Renal pelvis (tissue), 12 donors: ENCODE data around the gene CCDC159. TPM values are rescaled to one million over a fixed set of nuclear protein-coding genes. Genes with fewer than 3 reads are reported as not detected.
"Not testable (repeated sequence)": the region's sequence is repeated elsewhere in the genome, so short reads cannot be mapped to it uniquely, and the experiment has no call there.

Source experiments
- DNase-seq: peaks from one replicate; pipeline ENCODE4 v3.0.0-alpha.2; 2013
- long read RNA-seq, 16 experiments: transcript quantifications; one replicate each; lab custom pipeline, GENCODE V29; 2026
- polyA plus RNA-seq, 3 donors: library from polyadenylated mRNA; unstranded; fragments of 120-200 nt; gene quantifications; one replicate each; pipeline ENCODE4 v1.2.1, GENCODE V29; 2013; ENCODE audit not compliant: insufficient read length in 3 of 3

CCDC159 gene
- 10 to 100 TPM; 25.6 to 38.3 (median 33.2) TPM for polyA plus RNA-seq
- long read RNA-seq, donor 1, partial matches to known transcripts, result 0 of 3 reads
- long read RNA-seq, donor 1, other reads (novel, unspliced or antisense), result 0 of 3 reads
- long read RNA-seq, donor 2, partial matches to known transcripts, result 0 of 3 reads
- long read RNA-seq, donor 2, other reads (novel, unspliced or antisense), result 0 of 3 reads
- long read RNA-seq, donor 3, partial matches to known transcripts, result 0 of 2 reads
- long read RNA-seq, donor 3, other reads (novel, unspliced or antisense), result 0 of 2 reads
- long read RNA-seq, donor 4, partial matches to known transcripts, result 0 of 2 reads
- long read RNA-seq, donor 4, other reads (novel, unspliced or antisense), result 0 of 2 reads
- long read RNA-seq, donor 5, partial matches to known transcripts, result 0 of 1 reads
- long read RNA-seq, donor 5, other reads (novel, unspliced or antisense), result 0 of 1 reads
- long read RNA-seq, donor 6, partial matches to known transcripts, result 0 of 3 reads
- long read RNA-seq, donor 6, other reads (novel, unspliced or antisense), result 0 of 3 reads
- long read RNA-seq, donor 7, partial matches to known transcripts, result 0 of 3 reads
- long read RNA-seq, donor 7, other reads (novel, unspliced or antisense), result 0 of 3 reads
- long read RNA-seq, donor 8, partial matches to known transcripts, result 0 of 1 reads
- long read RNA-seq, donor 8, other reads (novel, unspliced or antisense), result 0 of 1 reads
- long read RNA-seq, donor 9, partial matches to known transcripts, result 64 of 333 reads
- long read RNA-seq, donor 9, other reads (novel, unspliced or antisense), result 267 of 333 reads
- long read RNA-seq, donor 10, partial matches to known transcripts, result 0 of 3 reads
- long read RNA-seq, donor 10, other reads (novel, unspliced or antisense), result 0 of 3 reads
- long read RNA-seq, donor 11, result 0 reads
- long read RNA-seq, donor 12, partial matches to known transcripts, result 0 of 5 reads
- long read RNA-seq, donor 12, other reads (novel, unspliced or antisense), result 0 of 5 reads
- long read RNA-seq, donor 13, result 0 reads
- long read RNA-seq, donor 14, result 0 reads
- long read RNA-seq, donor 15, result 0 reads
- long read RNA-seq, donor 16, partial matches to known transcripts, result 0 of 2 reads
- long read RNA-seq, donor 16, other reads (novel, unspliced or antisense), result 0 of 2 reads

- peak; percentile 99 for DNase-seq
These were observed at the start of gene CCDC159, which contains the start of gene TMEM205 for GRCh38 chr19:11346104-11346940. CCDC159 (plus strand) TSS chr19:11346519; CDS start chr19:11346607, 88 bp downstream. TMEM205 (minus strand) TSS chr19:11346268; CDS start chr19:11345619, 649 bp downstream.

GRCh38 chr19:11299946-11300810 is 46.1 kb upstream of the CCDC159 start:
- DNase-seq, result no peak

- no peak for DNase-seq
These were observed 45.6 kb upstream of the CCDC159 start for GRCh38 chr19:11300811-11301120.

GRCh38 chr19:11304936-11305335 is 41.4 kb upstream of the CCDC159 start:
- no peak for DNase-seq

GRCh38 chr19:11306337-11306736 is 40.0 kb upstream of the CCDC159 start:
- DNase-seq, result no peak

- DNase-seq, result not testable (repeated sequence)
These were observed 25.9 kb upstream of the CCDC159 start for GRCh38 chr19:11320278-11320995.

- DNase-seq, result no peak
These were observed 24.9 kb upstream of the CCDC159 start for GRCh38 chr19:11321191-11322126.

- DNase-seq, result no peak
These were observed 23.9 kb upstream of the CCDC159 start for GRCh38 chr19:11322269-11323024.

GRCh38 chr19:11323601-11324078 is 22.7 kb upstream of the CCDC159 start:
- DNase-seq, result no peak

GRCh38 chr19:11324079-11324661 is 22.1 kb upstream of the CCDC159 start:
- peak; percentile 81 for DNase-seq

GRCh38 chr19:11324748-11325389 is 21.4 kb upstream of the CCDC159 start:
- no peak for DNase-seq

- DNase-seq, result no peak
These were observed 20.8 kb upstream of the CCDC159 start for GRCh38 chr19:11325544-11325943.

GRCh38 chr19:11330127-11330526 is 16.2 kb upstream of the CCDC159 start:
- no peak for DNase-seq

- no peak for DNase-seq
These were observed 14.8 kb upstream of the CCDC159 start for GRCh38 chr19:11331502-11331901.

- no peak for DNase-seq
These were observed 13.5 kb upstream of the CCDC159 start for GRCh38 chr19:11332822-11333221.

GRCh38 chr19:11333838-11334237 is 12.5 kb upstream of the CCDC159 start:
- not testable (repeated sequence) for DNase-seq
